ENCODE results near the gene ARL8A. TPM values are rescaled to one million over a fixed set of nuclear protein-coding genes. Genes with fewer than 3 reads are reported as not detected.

The ARL8A gene
- polyA plus RNA-seq, 2 of the 4 experiments (the other 2 are of a cell fraction), result 23.4 to 49.8 TPM

GRCh38 chr1:202123336-202123813, 21.2 kb downstream of the ARL8A start:
- Histone ChIP-seq H3K9me3 (no peaks in the 10 kb centered on the region), H3K4me2 (no peak overlapping the region), H3K27ac (peak overlapping the region in 1 of 2 experiments; percentile 60; a peak in 1 of 6 replicates), H3K4me3 (no peak overlapping the region), H3K4me1 (peaks cover 14% of the 10 kb centered on the region)
- DNase-seq (ENCODE audit: low read depth in 1 of 2, low spot score in 1 of 2), result no peak
- CTCF ChIA-PET, result interaction anchor here (0.5 to 31.9 kb wide), 13 partner anchors 9 to 269 kb away, joined by 3 to 1624 read pairs (median 3); partner anchors contain the start of genes ELF3 and RNPEP
- no peak for ATAC-seq
- TF ChIP-seq RNF2 (IDR thresholded peaks at IDR 0.05; ENCODE audit: borderline replicate concordance, low read depth) (no peak), MAZ (IDR thresholded peaks at IDR 0.05; ENCODE audit: borderline replicate concordance, low read depth, low read length) (no peak), ZSCAN20 (CRISPR knock-in tag; IDR thresholded peaks at IDR 0.05) (no peak), HOXB13 (CRISPR knock-in tag; IDR thresholded peaks at IDR 0.05; ENCODE audit: low read depth) (no peak), EHF (CRISPR knock-in tag; IDR thresholded peaks at IDR 0.05) (no peak), HEYL (CRISPR knock-in tag; IDR thresholded peaks at IDR 0.05) (no peak), PBX3 (IDR thresholded peaks at IDR 0.05) (no peak), FOXS1 (CRISPR knock-in tag; IDR thresholded peaks at IDR 0.05) (no peak), ESRRA (IDR thresholded peaks at IDR 0.05; ENCODE audit: borderline replicate concordance, low read length) (no peak), CTCF (IDR thresholded peaks at IDR 0.05) (no peak)
- whole genome bisulfite sequencing (ENCODE audit: missing lambda C conversion rate), result 86% methylated on average over 10 of the region's 10 CpGs
- FAIRE-seq, result no peak
- POLR2A ChIA-PET, result interaction anchor here (7.2 kb wide), 1 partner anchor 113 kb away, joined by 69 read pairs; the partner anchor contains the start of gene ELF3

GRCh38 chr1:202122639-202123335, 21.8 kb downstream of the ARL8A start, which contains the start of gene GPR37L1:
GPR37L1 (plus strand) TSS chr1:202122917; CDS start chr1:202122964, 47 bp downstream.
- 47% methylated on average over 17 of the region's 19 CpGs for WGBS (ENCODE audit: missing lambda C conversion rate)
- no peak within 1 kb of the TSS for H3K4me3 ChIP-seq
- ChIA-PET POLR2A (interaction anchor here (7.2 kb wide), 1 partner anchor 112 kb away, joined by 69 read pairs; the partner anchor contains the start of gene ELF3), CTCF (interaction anchor here (0.7 to 31.9 kb wide), 13 partner anchors 10 to 268 kb away, joined by 3 to 1624 read pairs (median 3); partner anchors contain the start of genes ELF3 and RNPEP)
- DNase-seq (ENCODE audit: low read depth in 1 of 2, low spot score in 1 of 2), result peak; percentile 64 to 75
- peaks cover 20% of the 10 kb centered on the region for H3K4me1 ChIP-seq
- FAIRE-seq, result no peak
- H3K4me2 ChIP-seq, result no peak within 1 kb of the TSS
- TF ChIP-seq ZFP36 (IDR thresholded peaks at IDR 0.05; ENCODE audit: borderline replicate concordance, partially characterized antibody) (no peak), CTCF (IDR thresholded peaks at IDR 0.05) (peak; percentile 46), E2F6 (IDR thresholded peaks at IDR 0.05; ENCODE audit: borderline replicate concordance, low read depth) (0 out of 2 replicates have a peak, but pooled peaks have one; percentile 59), MAX (IDR thresholded peaks at IDR 0.05) (peak; percentile 64), SMC3 (IDR thresholded peaks at IDR 0.05) (peak; percentile 48; the same call in 2 of the 3 replicates), RAD21 (conservative IDR thresholded peaks at IDR 0.05 in 1 of 2, IDR thresholded peaks at IDR 0.05 in 1 of 2) (peak; percentile 18 to 38; a peak in 1 of 5 replicates), EP300 (IDR thresholded peaks at IDR 0.05) (no peak), CBX2 (IDR thresholded peaks at IDR 0.05; ENCODE audit: borderline replicate concordance, low read depth) (no peak), NFE2L2 (conservative IDR thresholded peaks at IDR 0.05; ENCODE audit: low read length) (no peak), RARB (CRISPR knock-in tag; IDR thresholded peaks at IDR 0.05) (no peak), ELK1 (IDR thresholded peaks at IDR 0.05; ENCODE audit: low read depth, low read length) (no peak), ATOH8 (CRISPR knock-in tag; IDR thresholded peaks at IDR 0.05; ENCODE audit: low read depth) (no peak), MAZ (IDR thresholded peaks at IDR 0.05; ENCODE audit: borderline replicate concordance, low read depth, low read length) (no peak), CEBPB (IDR thresholded peaks at IDR 0.05) (no peak)
- peak; percentile 76 to 85 for ATAC-seq
- H3K9me3 ChIP-seq, result no peaks in the 10 kb centered on the region
- H3K27ac ChIP-seq, result peak within 1 kb of the TSS in 1 of 2 experiments; percentile 60; a peak in 3 of 6 replicates

All from A549 (cell line).